Limb (tissue), 2 donors: ENCODE data around the gene CPPED1.

Experiments
- DNase-seq, 2 donors: peaks; one replicate each; pipeline ENCODE4 v3.0.0-alpha.2; 2016; ENCODE audit errors: extremely low spot score in 2 of 2

Gene CPPED1

GRCh38 chr16:12649356-12649755, 154.3 kb downstream of the CPPED1 start:
- no peak for DNase-seq

- no peak for DNase-seq
Observed at GRCh38 chr16:12646490-12647274, 157.0 kb downstream of the CPPED1 start.

- DNase-seq, result no peak
Observed at GRCh38 chr16:12646098-12646489, 157.6 kb downstream of the CPPED1 start.

DNA sequence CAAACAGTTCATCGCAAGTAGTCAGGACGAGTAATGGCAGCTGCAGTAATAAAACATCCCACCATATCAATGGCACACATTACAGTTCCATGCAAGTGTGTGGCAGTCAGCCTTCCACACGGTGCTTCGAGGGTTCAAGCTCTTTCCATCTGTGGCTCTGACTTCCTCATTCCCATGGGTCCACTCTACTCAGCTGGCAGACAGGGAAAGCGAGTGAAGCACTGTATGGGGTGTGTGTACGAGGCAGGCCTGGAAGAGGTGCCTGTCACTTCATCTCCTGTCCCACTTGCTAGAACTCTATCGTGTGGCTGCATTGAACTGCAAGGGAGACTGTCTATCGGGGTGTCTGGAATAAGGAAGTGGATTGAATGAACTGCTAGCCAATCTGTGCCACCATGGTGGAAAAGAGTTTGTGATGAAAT, 160.6 kb downstream of the CPPED1 start:
- DNase-seq, result no peak

- no peak for DNase-seq
Observed at GRCh38 chr16:12639044-12639443, 164.6 kb downstream of the CPPED1 start.

DNA sequence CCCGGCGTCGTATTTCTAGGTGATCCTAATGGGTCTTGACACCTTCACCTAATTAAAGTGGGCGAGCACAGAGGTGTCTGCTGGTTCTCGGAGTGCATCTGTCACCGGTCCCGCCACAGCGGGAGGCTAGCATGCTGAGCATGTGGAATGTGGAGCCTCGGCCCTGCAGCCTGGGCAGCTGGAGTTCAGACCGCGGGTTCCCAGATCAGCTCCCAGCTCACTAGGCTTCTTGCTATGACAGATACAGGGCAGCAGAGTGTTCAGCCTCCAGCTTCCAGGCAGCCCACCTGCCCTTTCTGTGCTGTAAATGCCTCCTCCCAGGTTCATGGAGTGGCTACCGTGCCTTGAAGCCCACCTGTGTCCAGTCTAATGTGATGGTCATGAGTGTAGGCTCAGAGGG, 166.7 kb downstream of the CPPED1 start:
- no peak for DNase-seq

DNA sequence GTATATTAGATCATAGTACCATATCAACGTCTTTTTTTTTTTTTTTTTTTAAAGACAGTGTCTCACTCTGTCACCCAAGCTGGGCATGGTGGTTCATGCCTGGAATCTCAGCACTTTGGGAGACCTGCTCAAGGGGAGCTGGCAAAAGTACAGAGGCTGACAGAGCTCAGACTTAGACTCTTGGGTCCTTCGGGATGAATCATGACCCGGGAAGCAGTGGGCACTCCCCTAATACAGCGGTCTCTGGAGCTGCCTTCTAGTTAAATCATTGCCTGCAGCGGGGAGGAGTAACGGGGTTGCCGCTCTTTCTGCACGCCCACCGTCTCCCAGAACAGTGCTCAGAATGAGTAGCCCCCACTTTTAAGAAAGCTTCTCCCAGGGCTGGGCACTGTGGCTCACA, 174.4 kb downstream of the CPPED1 start:
- DNase-seq, result no peak

DNA sequence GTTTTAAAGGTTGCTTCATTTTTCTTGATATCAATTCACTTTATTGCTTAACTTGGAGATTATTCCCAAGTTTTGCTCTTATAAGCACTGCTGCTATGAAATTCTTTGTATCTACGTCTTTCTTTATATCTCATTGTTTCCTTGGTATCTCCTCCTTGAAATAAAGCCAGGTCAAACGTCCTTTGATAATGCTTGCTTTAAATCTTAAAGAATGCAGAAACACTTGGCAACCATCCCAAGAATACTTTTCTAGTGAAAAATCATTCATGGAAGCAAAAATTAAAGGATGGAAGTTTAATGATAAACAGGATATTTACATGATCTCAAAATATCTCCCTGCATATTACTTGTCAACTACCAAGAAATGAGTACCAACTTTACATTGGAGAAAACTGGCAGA, 175.2 kb downstream of the CPPED1 start:
- DNase-seq, result no peak

DNA sequence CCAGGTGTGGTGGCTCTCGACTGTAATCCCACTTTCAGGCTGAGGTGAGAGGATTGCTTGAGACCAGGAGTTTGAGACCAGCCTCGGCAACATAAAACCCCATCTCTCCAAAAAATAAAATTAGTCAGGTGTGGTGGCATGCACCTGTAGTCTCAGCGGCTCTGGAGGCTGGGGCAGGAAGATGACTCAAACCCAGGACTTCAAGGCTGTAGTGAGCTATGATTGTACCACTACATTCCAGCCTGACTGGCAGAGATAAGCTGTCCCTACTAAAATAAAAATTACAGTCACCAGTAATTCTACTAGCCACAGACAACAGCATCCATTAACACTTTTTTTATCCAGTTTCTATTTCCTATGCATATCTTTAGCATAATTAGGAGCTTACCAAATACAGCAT, 176.3 kb downstream of the CPPED1 start:
- no peak for DNase-seq

GRCh38 chr16:12626411-12626810, 177.3 kb downstream of the CPPED1 start:
- no peak for DNase-seq

DNA sequence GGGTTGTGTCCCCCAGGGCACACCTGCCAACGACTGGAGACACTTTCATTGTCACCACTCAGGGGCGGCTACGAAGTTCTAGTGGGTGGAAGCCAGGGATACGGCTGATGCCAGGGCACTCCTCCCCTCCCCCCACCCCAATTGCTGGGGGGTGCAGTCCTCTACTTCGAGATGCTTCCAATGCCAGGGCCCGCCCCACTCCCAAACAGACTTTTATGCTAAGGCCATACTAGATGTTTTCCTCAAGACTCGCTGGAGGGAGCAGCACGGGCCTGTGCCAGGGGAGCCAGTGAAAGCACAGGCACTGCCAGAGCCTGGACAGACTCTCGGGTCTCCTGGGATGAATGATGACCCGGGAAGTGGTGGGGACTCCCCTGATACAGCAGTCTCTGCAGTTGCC, 178.0 kb downstream of the CPPED1 start:
- DNase-seq, result no peak

- DNase-seq, result no peak
Observed at GRCh38 chr16:12625068-12625467, 178.6 kb downstream of the CPPED1 start.

GRCh38 chr16:12620150-12620549, 183.5 kb downstream of the CPPED1 start:
- no peak for DNase-seq

- no peak for DNase-seq
Observed at GRCh38 chr16:12618515-12618914, 185.2 kb downstream of the CPPED1 start.

- no peak for DNase-seq
Observed at GRCh38 chr16:12617401-12617819, 186.3 kb downstream of the CPPED1 start.

DNA sequence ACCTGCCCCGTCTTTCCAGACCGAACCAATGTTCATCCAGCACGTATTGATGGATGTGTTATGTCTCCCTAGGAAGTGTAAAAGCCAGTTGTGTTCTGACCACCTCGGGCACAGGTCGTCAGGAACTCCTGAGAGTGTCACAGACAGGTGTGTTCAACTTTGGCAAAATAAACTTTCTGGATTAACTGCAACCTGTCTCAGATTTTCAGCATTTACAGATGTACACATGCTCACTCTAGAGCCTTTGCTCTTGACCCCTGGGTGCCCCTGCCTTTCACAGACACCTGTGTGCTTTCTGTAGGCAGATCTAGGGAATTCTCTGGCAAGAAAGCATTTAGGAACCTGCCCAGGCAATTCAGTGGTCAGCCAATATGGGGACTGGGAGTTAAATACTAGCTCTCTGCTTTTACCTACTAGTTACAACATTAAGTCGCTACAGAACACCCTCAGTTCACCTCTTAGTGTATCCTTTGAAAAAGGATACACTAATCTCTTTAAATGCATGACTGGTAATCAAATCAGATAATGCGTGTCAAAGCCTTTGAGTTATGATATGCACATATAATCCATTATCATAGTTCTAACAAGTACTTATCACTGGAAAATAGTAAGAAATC, 188.9 kb downstream of the CPPED1 start:
- no peak for DNase-seq

GRCh38 chr16:12613992-12614661, 189.6 kb downstream of the CPPED1 start:
- DNase-seq, result no peak

GRCh38 chr16:12613131-12613991, 190.3 kb downstream of the CPPED1 start:
- no peak for DNase-seq

DNA sequence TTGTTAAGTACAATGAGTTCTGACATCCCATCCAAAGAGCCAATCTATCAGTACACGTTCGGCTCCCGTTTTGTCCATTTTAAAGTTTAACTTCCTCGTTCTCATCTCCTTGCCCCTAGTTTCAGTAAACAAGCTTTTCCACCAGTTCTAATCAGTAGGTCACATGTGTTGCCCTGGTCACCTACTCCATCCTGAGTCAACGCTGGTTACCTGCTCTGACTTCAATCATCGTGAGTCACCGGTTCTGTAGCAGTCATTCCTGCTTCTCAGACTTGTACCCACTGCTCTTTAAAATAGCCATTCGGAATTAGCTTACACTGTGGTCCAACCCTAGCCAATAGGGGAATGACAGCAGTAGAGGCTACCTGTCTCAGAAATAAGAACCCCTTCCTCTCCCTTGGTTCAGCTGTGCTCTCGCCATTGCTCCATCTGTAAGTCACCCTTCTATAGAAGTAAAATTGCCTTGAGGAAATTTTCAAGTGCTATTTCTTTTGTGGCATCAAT, 191.0 kb downstream of the CPPED1 start:
- DNase-seq, result no peak

GRCh38 chr16:12611916-12612597, 191.6 kb downstream of the CPPED1 start:
- DNase-seq, result no peak

- no peak for DNase-seq
Observed at GRCh38 chr16:12611006-12611477, 192.6 kb downstream of the CPPED1 start.
